Nephron progenitor cell (in vitro differentiated cells): ENCODE measurements around the gene RAB5B.
A peak's percentile ranks its signal among the peaks of the same experiment; 100 is the strongest.

Source experiments
- DNase-seq: peaks from one replicate; pipeline ENCODE4 v3.0.0; 2021
- H3K27ac Mint-ChIP-seq: 2 replicates; pipeline ENCODE4 v1.8.0; 2021; ENCODE audit warnings: mild to moderate bottlenecking, moderate library complexity, mixed read lengths
- H3K27me3 Mint-ChIP-seq: 2 replicates; pipeline ENCODE4 v1.8.0; 2021; ENCODE audit warnings: mild to moderate bottlenecking, low read depth, mixed read lengths; ENCODE audit not compliant: poor library complexity
- H3K36me3 Mint-ChIP-seq: 2 replicates; pipeline ENCODE4 v1.8.0; 2021; ENCODE audit warnings: low read depth, mixed read lengths
- H3K4me1 Mint-ChIP-seq: 2 replicates; pipeline ENCODE4 v1.8.0; 2021; ENCODE audit warnings: mixed read lengths
- H3K4me3 Mint-ChIP-seq: 2 replicates; pipeline ENCODE4 v1.8.0; 2021; ENCODE audit warnings: mild to moderate bottlenecking, moderate library complexity, mixed read lengths
- H3K9me3 Mint-ChIP-seq: 2 replicates; pipeline ENCODE4 v1.8.0; 2021; ENCODE audit warnings: mild to moderate bottlenecking, moderate library complexity, mixed read lengths
- CTCF ChIP-seq: fragments of 200-600 bp; sonication (generic); IDR thresholded peaks from 2 replicates; pipeline ENCODE4 v1.5.0; 2021; ENCODE audit warnings: antibody characterized with exemption

The RAB5B gene

GRCh38 chr12:56034586-56035332, 60.9 kb downstream of the RAB5B start:
- no peaks in the 10 kb centered on the region for H3K9me3 Mint-ChIP-seq
- no peak overlapping the region for H3K27ac Mint-ChIP-seq
- H3K27me3 Mint-ChIP-seq: peaks cover 3% of the 10 kb centered on the region
- peaks cover 41% of the 10 kb centered on the region for H3K4me1 Mint-ChIP-seq
- no peak for TF ChIP-seq CTCF
- no peak overlapping the region for H3K4me3 Mint-ChIP-seq
- DNase-seq: no peak
- peaks cover 86% of the 10 kb centered on the region for H3K36me3 Mint-ChIP-seq

DNA sequence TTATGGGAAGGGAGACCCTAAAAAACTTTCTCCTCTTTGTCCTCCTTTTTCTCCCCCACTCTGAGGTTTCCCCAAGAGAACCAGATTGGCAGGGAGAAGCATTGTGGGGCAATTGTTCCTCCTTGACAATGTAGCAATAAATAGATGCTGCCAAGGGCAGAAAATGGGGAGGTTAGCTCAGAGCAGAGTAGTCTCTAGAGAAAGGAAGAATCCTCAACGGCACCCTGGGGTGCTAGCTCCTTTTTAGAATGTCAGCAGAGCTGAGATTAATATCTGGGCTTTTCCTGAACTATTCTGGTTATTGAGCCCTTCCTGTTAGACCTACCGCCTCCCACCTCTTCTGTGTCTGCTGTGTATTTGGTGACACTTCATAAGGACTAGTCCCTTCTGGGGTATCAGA, 63.3 kb downstream of the RAB5B start:
- H3K9me3 Mint-ChIP-seq: no peaks in the 10 kb centered on the region
- H3K36me3 Mint-ChIP-seq: peaks cover 67% of the 10 kb centered on the region
- peak overlapping the region; percentile 62 for H3K4me3 Mint-ChIP-seq
- TF ChIP-seq CTCF: no peak
- peaks cover 3% of the 10 kb centered on the region for H3K27me3 Mint-ChIP-seq
- peak overlapping the region; percentile 98 for H3K27ac Mint-ChIP-seq
- no peak for DNase-seq
- peaks cover 58% of the 10 kb centered on the region for H3K4me1 Mint-ChIP-seq

DNA sequence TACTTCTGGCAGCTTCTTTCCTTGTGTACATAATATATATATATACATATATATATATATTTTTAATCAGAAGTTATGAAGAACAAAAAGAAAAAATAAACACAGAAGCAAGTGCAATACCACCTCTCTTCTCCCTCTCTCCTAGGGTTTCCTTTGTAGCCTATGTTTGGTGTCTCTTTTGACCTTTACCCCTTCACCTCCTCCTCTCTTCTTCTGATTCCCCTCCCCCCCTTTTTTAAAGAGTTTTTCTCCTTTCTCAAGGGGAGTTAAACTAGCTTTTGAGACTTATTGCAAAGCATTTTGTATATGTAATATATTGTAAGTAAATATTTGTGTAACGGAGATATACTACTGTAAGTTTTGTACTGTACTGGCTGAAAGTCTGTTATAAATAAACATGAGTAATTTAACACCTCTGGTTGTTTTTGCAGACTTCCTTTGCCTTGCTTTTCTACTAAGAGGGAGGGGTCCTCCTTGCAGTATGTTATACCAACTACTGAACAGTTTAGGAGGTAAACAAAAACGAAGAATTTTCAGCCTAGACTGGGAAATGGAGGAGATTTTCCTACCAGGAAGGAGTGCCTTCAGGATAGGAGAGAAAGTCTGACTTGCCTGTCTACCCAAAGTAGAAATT, 64.3 kb downstream of the RAB5B start:
- Mint-ChIP-seq H3K4me1 (peaks cover 66% of the 10 kb centered on the region), H3K4me3 (peak overlapping the region; percentile 64), H3K36me3 (peaks cover 65% of the 10 kb centered on the region), H3K27me3 (peaks cover 3% of the 10 kb centered on the region), H3K9me3 (no peaks in the 10 kb centered on the region), H3K27ac (peak overlapping the region; percentile 98)
- no peak for TF ChIP-seq CTCF
- DNase-seq: no peak

DNA sequence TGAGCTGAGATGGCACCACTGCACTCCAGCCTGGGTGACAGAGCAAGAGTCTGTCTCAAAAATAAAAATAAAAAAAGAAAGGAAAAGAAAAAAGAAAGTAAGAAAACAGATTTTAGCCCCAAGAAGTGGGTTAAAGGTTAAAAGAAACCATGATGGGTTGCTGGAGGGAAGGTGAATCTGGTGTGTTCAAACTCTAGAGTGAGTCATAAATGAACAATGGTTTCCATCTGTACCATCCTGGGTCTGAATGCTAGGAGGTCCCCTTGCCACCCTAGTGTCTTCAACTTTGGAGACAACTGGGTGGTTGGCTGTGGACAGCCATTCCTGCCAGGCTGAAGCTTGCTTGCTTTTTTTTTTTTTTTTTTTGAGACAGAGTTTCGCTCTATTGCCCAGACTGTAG, 66.3 kb downstream of the RAB5B start:
- TF ChIP-seq CTCF: no peak
- Mint-ChIP-seq H3K36me3 (peaks cover 61% of the 10 kb centered on the region), H3K27me3 (peaks cover 3% of the 10 kb centered on the region), H3K4me3 (peak overlapping the region; percentile 98), H3K4me1 (peaks cover 73% of the 10 kb centered on the region), H3K9me3 (no peaks in the 10 kb centered on the region), H3K27ac (no peak overlapping the region)
- DNase-seq: no peak

DNA sequence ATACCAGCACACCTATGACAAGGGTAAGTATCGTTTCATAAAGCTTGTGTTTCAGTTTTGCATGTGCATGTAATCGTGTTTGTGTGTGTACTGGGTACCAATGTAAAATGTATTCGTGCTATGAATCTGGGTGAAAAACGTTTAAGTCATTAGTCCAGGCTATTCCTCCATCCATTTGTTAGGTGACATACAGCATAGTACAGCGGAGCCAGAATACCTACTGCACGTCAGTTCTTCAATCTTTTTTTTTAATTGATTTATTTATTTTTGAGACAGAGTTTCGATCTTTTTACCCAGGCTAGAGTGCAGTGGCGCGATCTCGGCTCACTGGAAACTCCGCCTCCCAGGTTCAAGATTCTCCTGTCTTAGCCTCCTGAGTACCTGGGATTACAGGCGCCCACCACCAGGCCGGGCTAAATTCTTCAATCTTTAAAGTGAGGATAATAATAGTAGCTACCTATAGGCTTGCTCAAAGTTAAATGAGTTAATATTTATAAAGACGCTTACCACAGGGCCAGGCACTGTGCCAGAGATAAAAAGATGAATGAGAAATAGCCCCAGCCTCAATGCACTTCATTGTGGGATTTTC, 67.2 kb downstream of the RAB5B start:
- Mint-ChIP-seq H3K36me3 (peaks cover 57% of the 10 kb centered on the region), H3K9me3 (no peaks in the 10 kb centered on the region), H3K4me3 (peak overlapping the region; percentile 98), H3K4me1 (peaks cover 64% of the 10 kb centered on the region), H3K27me3 (no peaks in the 10 kb centered on the region), H3K27ac (peak overlapping the region; percentile 95)
- DNase-seq: peak; percentile 16
- TF ChIP-seq CTCF: no peak
